ENCODE results near the gene MUC3A. TPM values are rescaled to one million over a fixed set of nuclear protein-coding genes. Genes with fewer than 3 reads are reported as not detected.
"Not testable (repeated sequence)": the region's sequence is repeated elsewhere in the genome, so short reads cannot be mapped to it uniquely, and the experiment has no call there.

Gene MUC3A
- total and polyA plus RNA-seq, 2 of the 8 experiments (the other 6 are each of a cell fraction or from before 2014, with no cell fraction given): 15.4 to 43.9 TPM

DNA sequence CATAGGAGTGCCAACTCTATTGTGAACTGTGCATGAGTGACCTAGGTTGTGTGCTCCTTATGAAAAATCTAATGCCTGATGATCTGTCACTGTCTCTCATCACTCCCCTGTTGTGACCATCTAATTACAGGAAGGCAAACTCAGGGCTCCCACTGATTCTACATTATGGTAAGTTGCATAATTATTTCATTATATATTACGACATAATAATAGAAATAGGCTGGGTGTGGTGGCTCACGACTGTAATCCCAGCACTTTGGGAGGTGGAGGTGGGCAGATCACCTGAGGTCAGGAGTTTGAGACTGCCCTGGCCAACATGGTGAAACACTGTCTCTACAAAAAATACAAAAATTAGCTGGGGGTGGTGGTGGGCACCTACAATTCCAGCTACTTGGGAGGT, 14.0 kb upstream of the MUC3A start:
- WGBS, 2 experiments (ENCODE audit: extremely low coverage in 1 of 2, insufficient coverage in 1 of 2, insufficient read length in 1 of 2, insufficient replicate concordance in 2 of 2, low coverage in 1 of 2, low lambda C conversion rate in 2 of 2, missing lambda C conversion rate in 1 of 2): 85% methylated on average over 2 of the region's 2 CpGs; no CpG with 5 or more reads in 1 of the 2 experiments

DNA sequence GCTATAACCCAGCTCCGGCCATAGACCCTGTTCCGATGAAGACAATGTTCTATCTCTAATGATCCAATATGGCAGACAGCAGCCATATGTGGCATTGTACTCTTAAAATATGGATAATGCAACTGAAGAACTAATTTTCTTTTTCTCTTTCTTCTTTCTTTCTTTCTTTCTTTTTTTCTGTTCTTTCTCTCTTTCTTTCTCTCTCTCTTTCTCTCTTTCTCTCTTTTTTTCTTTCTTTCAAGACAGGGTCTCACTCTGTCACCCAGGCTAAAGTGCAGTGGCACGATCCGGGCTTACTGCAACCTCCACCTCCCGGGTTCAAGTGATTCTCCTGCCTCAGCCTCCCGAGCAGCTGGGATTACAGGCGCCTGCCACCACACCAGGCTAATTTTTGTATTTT, 13.2 kb upstream of the MUC3A start:
- not testable (repeated sequence) for H3K9ac ChIP-seq (replicated peaks in 1 of 4; ENCODE audit: extremely low read depth in 1 of 4, low read depth in 3 of 4, low read length in 3 of 4); H2BK15ac ChIP-seq (ENCODE audit: low read length); H3K79me1 ChIP-seq (ENCODE audit: low read depth, low read length); FAIRE-seq; H3K36me3 ChIP-seq (ENCODE audit: control insufficient read depth in 2 of 4, insufficient read depth in 4 of 4, low read length in 3 of 4); H4K8ac ChIP-seq (ENCODE audit: extremely low read depth, insufficient read depth, low read length); H4K5ac ChIP-seq (ENCODE audit: insufficient read length, low read depth, low read length); H3K4ac ChIP-seq (replicated peaks; ENCODE audit: insufficient read length, low read depth, low read length); H2BK20ac ChIP-seq (ENCODE audit: low read length); H2AK5ac ChIP-seq (ENCODE audit: low read depth, low read length); H4K20me1 ChIP-seq (replicated peaks in 1 of 2; ENCODE audit: control insufficient read depth in 1 of 2, insufficient read depth in 2 of 2, low read length in 2 of 2); H4K91ac ChIP-seq (replicated peaks; ENCODE audit: insufficient read length, low read length); H2BK12ac ChIP-seq (ENCODE audit: low read depth, low read length); H3K4me2 ChIP-seq (ENCODE audit: insufficient read depth in 1 of 2, low read depth in 2 of 2, low read length in 2 of 2); H3K4me1 ChIP-seq (replicated peaks in 1 of 4; ENCODE audit: control insufficient read depth in 3 of 4, insufficient read depth in 4 of 4, low read length in 3 of 4); H3K23me2 ChIP-seq (ENCODE audit: low read depth, low read length); H3K56ac ChIP-seq (replicated peaks; ENCODE audit: insufficient read length, low read depth, low read length); H3K18ac ChIP-seq (ENCODE audit: extremely low read depth, low read length); DNase-seq (ENCODE audit: low read depth in 1 of 2, low spot score in 2 of 2); H2BK5ac ChIP-seq (ENCODE audit: low read depth, low read length); H3K14ac ChIP-seq (ENCODE audit: insufficient read length); H3K79me2 ChIP-seq (ENCODE audit: control insufficient read depth in 1 of 2, insufficient read depth in 2 of 2, low read length in 2 of 2); H3K27ac ChIP-seq (ENCODE audit: low read depth, low read length); H2AFZ ChIP-seq (ENCODE audit: low read length); H3K27me3 ChIP-seq (replicated peaks in 1 of 4; ENCODE audit: control insufficient read depth in 3 of 4, extremely low read depth in 1 of 4, insufficient read depth in 3 of 4, low read length in 3 of 4); H2BK120ac ChIP-seq (replicated peaks; ENCODE audit: low read depth, low read length); H3K4me3 ChIP-seq (ENCODE audit: extremely low read depth in 1 of 4, insufficient read depth in 2 of 4, low read depth in 3 of 4, low read length in 4 of 4); H3K23ac ChIP-seq (ENCODE audit: insufficient read length)
- POLR2A ChIA-PET (ENCODE audit: partially characterized antibody): interaction anchor here (1.5 kb wide), 1 partner anchor 8 kb away, joined by 5 read pairs; no protein-coding TSS in a partner anchor
- 98% methylated on average over 6 of the region's 7 CpGs; no CpG with 5 or more reads in 1 of the 2 experiments for WGBS, 2 experiments (ENCODE audit: extremely low coverage in 1 of 2, insufficient coverage in 1 of 2, insufficient read length in 1 of 2, insufficient replicate concordance in 2 of 2, low coverage in 1 of 2, low lambda C conversion rate in 2 of 2, missing lambda C conversion rate in 1 of 2)
- CTCF ChIA-PET (ENCODE audit: partially characterized antibody): interaction anchor here (1.3 kb wide), 1 partner anchor 11 kb away, joined by 3 read pairs; no protein-coding TSS in a partner anchor
- H3K9me3 ChIP-seq (ENCODE audit: insufficient read depth in 2 of 2, low read depth in 1 of 2, low read length in 1 of 2): peaks cover 6 to 13% of the 10 kb centered on the region in 2 experiments

More for the DNA sequence above, 14.0 kb upstream of the MUC3A start:
- not testable (repeated sequence) for H2BK120ac ChIP-seq (replicated peaks; ENCODE audit: low read depth, low read length); H3K4me3 ChIP-seq (ENCODE audit: extremely low read depth in 1 of 4, insufficient read depth in 2 of 4, low read depth in 3 of 4, low read length in 4 of 4); H3K18ac ChIP-seq (ENCODE audit: extremely low read depth, low read length); H3K4ac ChIP-seq (replicated peaks; ENCODE audit: insufficient read length, low read depth, low read length); H3K79me2 ChIP-seq (ENCODE audit: control insufficient read depth in 1 of 2, insufficient read depth in 2 of 2, low read length in 2 of 2); H2AK5ac ChIP-seq (ENCODE audit: low read depth, low read length); H4K8ac ChIP-seq (ENCODE audit: extremely low read depth, insufficient read depth, low read length); H3K4me1 ChIP-seq (replicated peaks in 1 of 4; ENCODE audit: control insufficient read depth in 3 of 4, insufficient read depth in 4 of 4, low read length in 3 of 4); H2BK20ac ChIP-seq (ENCODE audit: low read length); H4K91ac ChIP-seq (replicated peaks; ENCODE audit: insufficient read length, low read length); H3K14ac ChIP-seq (ENCODE audit: insufficient read length); H3K23ac ChIP-seq (ENCODE audit: insufficient read length); H3K9ac ChIP-seq (replicated peaks in 1 of 4; ENCODE audit: extremely low read depth in 1 of 4, low read depth in 3 of 4, low read length in 3 of 4); H2BK5ac ChIP-seq (ENCODE audit: low read depth, low read length); H2AFZ ChIP-seq (ENCODE audit: low read length); H3K56ac ChIP-seq (replicated peaks; ENCODE audit: insufficient read length, low read depth, low read length); DNase-seq (ENCODE audit: low read depth in 1 of 2, low spot score in 2 of 2); H2BK15ac ChIP-seq (ENCODE audit: low read length); H3K27me3 ChIP-seq (replicated peaks in 1 of 4; ENCODE audit: control insufficient read depth in 3 of 4, extremely low read depth in 1 of 4, insufficient read depth in 3 of 4, low read length in 3 of 4); H3K79me1 ChIP-seq (ENCODE audit: low read depth, low read length); FAIRE-seq; H3K36me3 ChIP-seq (ENCODE audit: control insufficient read depth in 2 of 4, insufficient read depth in 4 of 4, low read length in 3 of 4); H2BK12ac ChIP-seq (ENCODE audit: low read depth, low read length); H4K20me1 ChIP-seq (replicated peaks in 1 of 2; ENCODE audit: control insufficient read depth in 1 of 2, insufficient read depth in 2 of 2, low read length in 2 of 2); H3K27ac ChIP-seq (ENCODE audit: low read depth, low read length); H3K4me2 ChIP-seq (ENCODE audit: insufficient read depth in 1 of 2, low read depth in 2 of 2, low read length in 2 of 2); H3K23me2 ChIP-seq (ENCODE audit: low read depth, low read length); H4K5ac ChIP-seq (ENCODE audit: insufficient read length, low read depth, low read length)
- ChIA-PET POLR2A (ENCODE audit: partially characterized antibody) (interaction anchor here (1.0 to 1.3 kb wide), 3 partner anchors 11 to 46 kb away, joined by 3 to 5 read pairs (median 3); partner anchors contain the start of gene UFSP1), CTCF (ENCODE audit: partially characterized antibody) (interaction anchor here (0.7 to 1.4 kb wide), 3 partner anchors 10 to 15 kb away, joined by 3 to 4 read pairs (median 3); no protein-coding TSS in a partner anchor)
- peaks cover 6 to 15% of the 10 kb centered on the region in 2 experiments for H3K9me3 ChIP-seq (ENCODE audit: insufficient read depth in 2 of 2, low read depth in 1 of 2, low read length in 1 of 2)

Measured in H1 (cell line).